22Rv1 (cell line): ENCODE data around the gene DAP.

ENCODE experiments used
- CTCF ChIP-seq: fragments of 450-650 bp; IDR thresholded peaks from 2 replicates; pipeline ENCODE4 v1.5.1; 2017; ENCODE audit warnings: mild to moderate bottlenecking
- ZFX ChIP-seq: fragments of 450-650 bp; IDR thresholded peaks from 2 replicates; pipeline ENCODE4 v1.6.1; 2017; ENCODE audit warnings: antibody characterized with exemption, borderline replicate concordance

GRCh38 chr5:10663489-10664179 is 97.4 kb downstream of the DAP start:
- TF ChIP-seq CTCF = no peak
- no peak for TF ChIP-seq ZFX
